Spleen (tissue), 11 donors: ENCODE results near the gene CCR1. TPM values are rescaled to one million over a fixed set of nuclear protein-coding genes. Genes with fewer than 3 reads are reported as not detected.

Source experiments
- DNase-seq: peaks from one replicate; pipeline ENCODE4 v3.0.0-alpha.2; 2020
- H3K27ac ChIP-seq, 8 donors: fragments of 200-600 bp; sonication (generic) in 7 of 8; 1 replicate in 4 of 8; 2 replicates in 4 of 8; pipeline versions ENCODE4 v1.5.0 to v1.8.0; 2016 to 2021; ENCODE audit warnings: inconsistent platforms in 4 of 8, mild to moderate bottlenecking in 4 of 8, moderate library complexity in 1 of 8
- H3K27me3 ChIP-seq, 7 donors: fragments of 200-600 bp; sonication (generic) in 6 of 7; replicated peaks in 1 of 7; 1 replicate in 4 of 7; 2 replicates in 3 of 7; pipeline versions ENCODE4 v1.5.0 to v1.8.0; 2016 to 2021; ENCODE audit warnings: inconsistent platforms in 3 of 7, mild to moderate bottlenecking in 1 of 7
- H3K36me3 ChIP-seq, 6 donors: fragments of 200-600 bp; sonication (generic) in 5 of 6; 1 replicate in 4 of 6; 2 replicates in 2 of 6; pipeline versions ENCODE4 v1.5.0 to v1.8.0; 2016 to 2021; ENCODE audit warnings: inconsistent platforms in 2 of 6
- H3K4me1 ChIP-seq, 6 donors: fragments of 200-600 bp; sonication (generic) in 5 of 6; 1 replicate in 3 of 6; 2 replicates in 3 of 6; pipeline versions ENCODE4 v1.5.0 to v1.8.0; 2016 to 2021; ENCODE audit warnings: inconsistent platforms in 3 of 6
- H3K4me3 ChIP-seq, 8 donors: fragments of 200-600 bp; sonication (generic) in 7 of 8; 1 replicate in 4 of 8; 2 replicates in 4 of 8; pipeline versions ENCODE4 v1.5.0 to v1.8.0; 2016 to 2021; ENCODE audit warnings: inconsistent platforms in 4 of 8, mild to moderate bottlenecking in 4 of 8, moderate library complexity in 2 of 8
- H3K9me3 ChIP-seq, 8 donors: fragments of 200-600 bp; sonication (generic) in 7 of 8; 1 replicate in 4 of 8; 2 replicates in 4 of 8; pipeline versions ENCODE4 v1.5.0 to v1.8.0; 2016 to 2021; ENCODE audit warnings: inconsistent platforms in 4 of 8
- POLR2A ChIP-seq, 3 donors: fragments of 450-650 bp; IDR thresholded peaks; one replicate each; pipeline ENCODE4 v1.5.1; 2017; ENCODE audit warnings: antibody characterized with exemption in 3 of 3, mild to moderate bottlenecking in 1 of 3
- POLR2AphosphoS5 ChIP-seq, 3 donors: sonication (generic); formaldehyde crosslinking; IDR thresholded peaks; one replicate each; pipeline ENCODE4 v1.5.1; 2017; ENCODE audit warnings: antibody characterized with exemption in 3 of 3
- WGBS, 5 donors: extraction: QIAGEN DNeasy Blood & Tissue Kit in 3 of 5; methylation state at CpG; one replicate each; pipeline versions ENCODE4 v1.1.5 to v1.1.7; 2013 to 2018; 5-methylcytosine and 5-hydroxymethylcytosine counted together
- intact Hi-C: fragments of 100-400 bp; cut with DNase I; formaldehyde crosslinking; loops from one replicate; pipeline ENCODE4 v1.15.0; 2023; ENCODE audit warnings: low total_unique reads
- polyA plus RNA-seq, 3 donors: library from polyadenylated mRNA; stranded (reverse); fragments of 200-250 nt; gene quantifications; one replicate each; pipeline ENCODE4 v1.2.1, GENCODE V29; 2013
- total RNA-seq, 7 donors: library from RNA; depleted of rRNA in 3 of 7; stranded (reverse); fragments of >200 nt in 3 of 7; fragmentation: NEBNext Ultra II Directional in 4 of 7; extraction: Animal tissue kit (Norgen Biotek cat#: 25700) in 4 of 7; gene quantifications; one replicate each; pipeline versions ENCODE4 v1.1.0 to v1.2.1, GENCODE V29; 2016 to 2021
- TF ChIP-seq, protein P1 (sequence below), 11 experiments: fragments of 200-600 bp in 7 of 11; fragments of 450-650 bp in 4 of 11; sonication (generic) in 4 of 11; IDR thresholded peaks in 8 of 11; conservative IDR thresholded peaks in 3 of 11; 1 replicate in 7 of 11; 2 replicates in 4 of 11; pipeline versions ENCODE4 v1.4.0 to v1.8.0; 2016 to 2021; ENCODE audit warnings: antibody characterized with exemption in 11 of 11, inconsistent platforms in 4 of 11, mild to moderate bottlenecking in 1 of 11
- donor health status: healthy with polysubstance abuse.
- donor health status: DM: no; HTN: no; CAD: no; lungs with moderate emphysema.
- donor health status: DM: no; HTN: no; CAD: no.
- donor health status: Bipolar disorder and iron deficiency.
- donor health status: healthy.
- donor health status: DM: no; HTN: no; CAD: no.
- donor health status: DM: yes; HTN: yes; CAD: no.

The CCR1 gene
- total and polyA plus RNA-seq, 10 donors = 8.8 to 94.5 (median 55.9) TPM

DNA sequence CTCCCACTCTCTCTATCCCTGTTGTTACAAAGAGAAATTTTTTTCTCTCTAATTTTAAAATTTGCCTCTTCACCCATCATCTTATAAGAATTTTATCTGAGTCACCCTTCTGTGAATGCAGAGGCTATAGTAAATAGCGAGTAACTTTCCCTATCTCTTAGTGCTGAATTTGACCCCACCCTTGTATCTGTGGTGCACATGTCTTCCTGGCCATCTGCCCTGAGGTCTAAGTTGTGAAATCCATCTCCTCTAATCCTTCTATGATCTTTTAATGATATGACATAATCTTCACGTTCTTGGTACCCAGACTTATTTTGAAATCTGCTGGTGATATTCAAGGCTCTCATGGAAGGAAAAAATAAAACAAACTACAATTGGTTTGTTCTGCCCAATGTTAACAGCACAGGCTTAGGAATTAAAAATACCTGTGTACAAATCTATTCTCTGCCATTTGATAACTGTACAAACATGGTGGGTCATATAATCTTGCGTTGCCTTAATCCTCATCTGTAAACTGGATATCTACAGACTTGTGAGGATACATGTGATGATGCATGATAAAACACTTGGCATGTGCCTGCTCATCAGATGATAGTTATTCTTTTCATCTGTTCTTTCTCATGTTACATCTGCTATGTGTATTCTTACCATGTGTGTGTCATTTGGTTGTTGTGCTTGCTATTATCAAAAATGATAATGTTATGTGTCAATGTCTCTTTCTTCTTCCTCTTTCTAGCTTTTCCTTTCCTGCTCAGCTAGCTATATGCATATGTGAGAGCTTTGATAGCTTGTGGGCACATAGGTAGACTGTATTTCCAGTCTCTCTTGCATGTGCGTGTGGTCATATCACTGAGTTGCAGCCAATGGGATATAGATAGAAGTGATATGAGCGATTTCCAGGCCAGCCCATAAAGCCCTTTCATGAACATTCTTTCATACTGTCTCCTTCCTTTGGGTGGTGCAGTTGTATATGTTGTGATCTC lies 20.4 kb upstream of the CCR1 start:
- H3K36me3 ChIP-seq = no peaks in the 10 kb centered on the region
- no peak for TF ChIP-seq POLR2A (IDR thresholded peaks at IDR 0.05)
- TF ChIP-seq, protein P1, sequence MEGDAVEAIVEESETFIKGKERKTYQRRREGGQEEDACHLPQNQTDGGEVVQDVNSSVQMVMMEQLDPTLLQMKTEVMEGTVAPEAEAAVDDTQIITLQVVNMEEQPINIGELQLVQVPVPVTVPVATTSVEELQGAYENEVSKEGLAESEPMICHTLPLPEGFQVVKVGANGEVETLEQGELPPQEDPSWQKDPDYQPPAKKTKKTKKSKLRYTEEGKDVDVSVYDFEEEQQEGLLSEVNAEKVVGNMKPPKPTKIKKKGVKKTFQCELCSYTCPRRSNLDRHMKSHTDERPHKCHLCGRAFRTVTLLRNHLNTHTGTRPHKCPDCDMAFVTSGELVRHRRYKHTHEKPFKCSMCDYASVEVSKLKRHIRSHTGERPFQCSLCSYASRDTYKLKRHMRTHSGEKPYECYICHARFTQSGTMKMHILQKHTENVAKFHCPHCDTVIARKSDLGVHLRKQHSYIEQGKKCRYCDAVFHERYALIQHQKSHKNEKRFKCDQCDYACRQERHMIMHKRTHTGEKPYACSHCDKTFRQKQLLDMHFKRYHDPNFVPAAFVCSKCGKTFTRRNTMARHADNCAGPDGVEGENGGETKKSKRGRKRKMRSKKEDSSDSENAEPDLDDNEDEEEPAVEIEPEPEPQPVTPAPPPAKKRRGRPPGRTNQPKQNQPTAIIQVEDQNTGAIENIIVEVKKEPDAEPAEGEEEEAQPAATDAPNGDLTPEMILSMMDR (IDR thresholded peaks at IDR 0.05 in 8 of 11, conservative IDR thresholded peaks at IDR 0.05 in 3 of 11) = no peak
- no peak for TF ChIP-seq POLR2AphosphoS5 (IDR thresholded peaks at IDR 0.05)
- no peak overlapping the region for H3K27ac ChIP-seq
- no peak overlapping the region for H3K4me3 ChIP-seq
- WGBS, 5 donors = 53 to 67% (median 55%) methylated on average over 5 of the region's 5 CpGs
- intact Hi-C loops = no loop called here
- H3K9me3 ChIP-seq = peaks cover 0 to 13% (median 8%) of the 10 kb centered on the region in 8 donors
- peaks cover 0 to 36% (median 7%) of the 10 kb centered on the region in 6 donors for H3K4me1 ChIP-seq
- DNase-seq = no peak
- no peaks in the 10 kb centered on the region for H3K27me3 ChIP-seq

DNA sequence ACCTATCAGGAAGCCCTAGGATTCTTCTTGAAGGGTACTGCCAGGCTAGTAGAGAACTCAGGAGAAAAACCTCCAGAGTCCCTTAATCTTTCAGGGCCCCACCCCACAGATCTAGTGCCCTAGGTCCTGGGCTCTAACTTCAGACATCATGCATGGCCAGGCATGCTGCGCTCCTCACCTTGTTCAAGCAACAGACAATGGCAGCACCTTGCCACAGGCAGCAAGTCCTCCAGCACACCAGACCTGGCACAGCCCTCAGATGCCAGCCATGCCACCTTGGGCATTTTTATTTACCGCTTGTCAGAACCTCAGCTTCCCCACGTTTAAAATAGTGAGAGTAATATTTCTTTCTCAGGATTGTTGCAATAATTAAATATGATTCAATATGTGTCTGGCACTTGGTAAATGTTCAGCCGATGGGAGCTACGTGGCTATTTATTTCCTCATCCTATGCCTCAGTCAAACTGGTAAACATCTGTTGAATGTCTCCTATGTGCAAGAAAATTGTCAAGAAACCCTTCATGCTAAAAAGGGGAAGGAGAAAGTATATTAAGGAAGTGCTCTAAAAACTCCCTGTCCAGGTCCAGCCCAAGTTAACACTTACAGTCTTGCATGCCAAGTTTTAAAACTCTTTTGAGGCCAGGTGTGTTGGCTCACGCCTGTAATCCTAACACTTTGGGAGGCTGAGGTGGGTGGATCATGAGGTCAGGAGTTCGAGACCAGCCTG lies 14.5 kb upstream of the CCR1 start:
- intact Hi-C loops = no loop called here
- Histone ChIP-seq H3K9me3 (peaks cover 0 to 18% (median 9%) of the 10 kb centered on the region in 8 donors), H3K27ac (peak overlapping the region in 6 of 8 donors; percentile 22 to 82 (median 64)), H3K27me3 (no peaks in the 10 kb centered on the region), H3K4me1 (peaks cover 9 to 40% (median 30%) of the 10 kb centered on the region in 6 donors), H3K4me3 (peak overlapping the region in 1 of 8 donors; percentile 20), H3K36me3 (no peaks in the 10 kb centered on the region)
- no peak for TF ChIP-seq POLR2AphosphoS5 (IDR thresholded peaks at IDR 0.05)
- no peak for TF ChIP-seq POLR2A (IDR thresholded peaks at IDR 0.05)
- TF ChIP-seq, protein P1 (IDR thresholded peaks at IDR 0.05 in 8 of 11, conservative IDR thresholded peaks at IDR 0.05 in 3 of 11) = no peak
- 36 to 53% (median 46%) methylated on average over 7 of the region's 7 CpGs for WGBS, 5 donors
- DNase-seq = no peak

DNA sequence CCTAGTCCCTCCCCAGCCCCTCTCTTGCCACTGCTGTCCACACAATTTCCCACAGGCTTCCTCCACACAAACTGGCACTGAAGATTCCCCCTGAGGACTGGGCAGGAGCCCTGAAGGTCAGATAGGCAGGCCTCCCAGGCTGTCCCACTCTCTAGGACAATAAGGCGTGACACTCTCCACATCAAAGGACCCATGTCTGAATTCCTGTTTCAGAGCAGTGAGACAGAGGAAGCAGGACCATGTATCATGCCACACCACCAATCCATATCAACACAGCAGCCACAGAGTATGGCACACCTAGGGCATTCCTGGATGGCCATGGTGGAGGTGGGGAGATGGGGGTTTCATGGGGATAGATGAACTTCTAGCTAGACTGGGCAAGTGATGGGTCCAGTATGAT lies 13.8 kb upstream of the CCR1 start:
- H3K4me1 ChIP-seq = peaks cover 9 to 39% (median 30%) of the 10 kb centered on the region in 6 donors
- 57 to 83% (median 71%) methylated on average over 1 of the region's 1 CpG for WGBS, 5 donors
- no peaks in the 10 kb centered on the region for H3K27me3 ChIP-seq
- peaks cover 0 to 17% (median 9%) of the 10 kb centered on the region in 8 donors for H3K9me3 ChIP-seq
- no peaks in the 10 kb centered on the region for H3K36me3 ChIP-seq
- TF ChIP-seq, protein P1 (IDR thresholded peaks at IDR 0.05 in 8 of 11, conservative IDR thresholded peaks at IDR 0.05 in 3 of 11) = no peak
- TF ChIP-seq POLR2AphosphoS5 (IDR thresholded peaks at IDR 0.05) (no peak), POLR2A (IDR thresholded peaks at IDR 0.05) (no peak)
- intact Hi-C loops = no loop called here
- no peak for DNase-seq
- H3K4me3 ChIP-seq = no peak overlapping the region
- H3K27ac ChIP-seq = peak overlapping the region in 6 of 8 donors; percentile 22 to 82 (median 64)
